ENCODE results near the gene ITGA2B. TPM values are rescaled to one million over a fixed set of nuclear protein-coding genes. Genes with fewer than 3 reads are reported as not detected.

The ITGA2B gene
- total and polyA plus RNA-seq, 2 of the 8 experiments (the other 6 are each of a cell fraction or from before 2014, with no cell fraction given) = 6.9 to 12.3 TPM

DNA sequence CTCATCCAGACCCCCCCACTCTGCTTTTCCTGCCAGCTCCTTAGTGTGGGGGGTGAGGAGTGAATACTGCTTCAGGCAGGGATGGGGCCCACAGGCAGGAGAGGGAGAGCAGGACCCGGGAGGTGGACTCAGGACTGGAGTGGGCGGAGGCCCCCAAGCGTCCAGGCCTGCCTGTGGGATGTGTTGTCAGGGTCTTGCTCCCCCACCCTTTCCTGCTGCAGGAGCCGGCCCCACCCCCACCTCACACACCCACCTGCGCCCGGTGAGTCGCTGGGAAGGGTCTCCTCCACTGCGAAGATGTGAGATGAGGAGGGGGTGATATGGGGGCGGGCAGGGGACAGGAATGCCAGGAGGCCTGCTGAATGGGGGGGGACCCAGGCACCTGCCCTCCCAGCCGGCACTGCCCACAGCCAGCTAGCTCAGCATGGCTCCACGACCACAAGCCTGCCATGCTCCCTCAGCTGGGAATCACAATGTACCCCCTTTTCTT is 26.9 kb downstream of the ITGA2B start:
- H2AFZ ChIP-seq (ENCODE audit: low read length) = no peak overlapping the region
- H4K8ac ChIP-seq (ENCODE audit: extremely low read depth, insufficient read depth, low read length) = 0 out of 2 replicates have a peak overlapping the region, but pooled peaks have one; percentile 7

More for the DNA sequence above, 26.9 kb downstream of the ITGA2B start:
- peak overlapping the region; percentile 52 to 79 for H3K4me2 ChIP-seq (ENCODE audit: insufficient read depth in 1 of 2, low read depth in 2 of 2, low read length in 2 of 2)
- peaks cover 12% of the 10 kb centered on the region for H3K79me1 ChIP-seq (ENCODE audit: low read depth, low read length)
- no peak overlapping the region for H2BK20ac ChIP-seq (ENCODE audit: low read length)
- H3K14ac ChIP-seq (ENCODE audit: insufficient read length) = no peak overlapping the region
- FAIRE-seq (no peak), DNase-seq (ENCODE audit: low read depth in 1 of 2, low spot score in 2 of 2) (no peak)
- H4K20me1 ChIP-seq (replicated peaks in 1 of 2; ENCODE audit: control insufficient read depth in 1 of 2, insufficient read depth in 2 of 2, low read length in 2 of 2) = peaks cover 3 to 21% of the 10 kb centered on the region in 2 experiments
- H2BK5ac ChIP-seq (ENCODE audit: low read depth, low read length) = no peak overlapping the region
- H3K4me3 ChIP-seq (ENCODE audit: extremely low read depth in 1 of 4, insufficient read depth in 2 of 4, low read depth in 3 of 4, low read length in 4 of 4) = peak overlapping the region; percentile 71 to 100 (median 76)
- H3K23me2 ChIP-seq (ENCODE audit: low read depth, low read length) = peaks cover 2% of the 10 kb centered on the region; the same call in 1 of the 2 replicates
- no peak overlapping the region for H3K56ac ChIP-seq (replicated peaks; ENCODE audit: insufficient read length, low read depth, low read length)
- no peak overlapping the region for H3K23ac ChIP-seq (ENCODE audit: insufficient read length)
- no peak for TF ChIP-seq TCF12 (IDR thresholded peaks at IDR 0.05; ENCODE audit: low read depth, low read length)
- TF ChIP-seq, protein P1, sequence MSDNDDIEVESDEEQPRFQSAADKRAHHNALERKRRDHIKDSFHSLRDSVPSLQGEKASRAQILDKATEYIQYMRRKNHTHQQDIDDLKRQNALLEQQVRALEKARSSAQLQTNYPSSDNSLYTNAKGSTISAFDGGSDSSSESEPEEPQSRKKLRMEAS (IDR thresholded peaks at IDR 0.05) = 0 out of 2 replicates have a peak, but pooled peaks have one; percentile 36
- H4K5ac ChIP-seq (ENCODE audit: insufficient read length, low read depth, low read length) = no peak overlapping the region
- H3K9ac ChIP-seq (replicated peaks in 1 of 4; ENCODE audit: extremely low read depth in 1 of 4, low read depth in 3 of 4, low read length in 3 of 4) = no peak overlapping the region
- H3K27ac ChIP-seq (ENCODE audit: low read depth, low read length) = no peak overlapping the region
- peaks cover 0 to 6% (median 1%) of the 10 kb centered on the region in 4 experiments; a peak in 1 of 8 replicates for H3K36me3 ChIP-seq (ENCODE audit: control insufficient read depth in 2 of 4, insufficient read depth in 4 of 4, low read length in 3 of 4)
- H3K4me1 ChIP-seq (replicated peaks in 1 of 4; ENCODE audit: control insufficient read depth in 3 of 4, insufficient read depth in 4 of 4, low read length in 3 of 4) = peaks cover 9 to 23% (median 18%) of the 10 kb centered on the region in 4 experiments
- H3K4ac ChIP-seq (replicated peaks; ENCODE audit: insufficient read length, low read depth, low read length) = no peak overlapping the region
- H2AK5ac ChIP-seq (ENCODE audit: low read depth, low read length) = no peak overlapping the region; the same call in 1 of the 2 replicates
- POLR2A ChIA-PET (ENCODE audit: partially characterized antibody) = interaction anchor here (0.7 to 3.8 kb wide), 8 partner anchors 9 to 164 kb away, joined by 3 to 15 read pairs (median 4); no protein-coding TSS in a partner anchor
- WGBS, 2 experiments (ENCODE audit: extremely low coverage in 1 of 2, insufficient coverage in 1 of 2, insufficient read length in 1 of 2, insufficient replicate concordance in 2 of 2, low coverage in 1 of 2, low lambda C conversion rate in 2 of 2, missing lambda C conversion rate in 1 of 2) = 27% methylated on average over 6 of the region's 11 CpGs; no CpG with 5 or more reads in 1 of the 2 experiments
- H3K79me2 ChIP-seq (ENCODE audit: control insufficient read depth in 1 of 2, insufficient read depth in 2 of 2, low read length in 2 of 2) = peaks cover 0 to 7% of the 10 kb centered on the region in 2 experiments; a peak in 1 of 4 replicates
- H3K18ac ChIP-seq (ENCODE audit: extremely low read depth, low read length) = no peak overlapping the region
- CTCF ChIA-PET (ENCODE audit: partially characterized antibody) = interaction anchor here (0.6 to 10.1 kb wide), 13 partner anchors 8 to 419 kb away, joined by 3 to 177 read pairs (median 4); partner anchors contain the start of gene GRN
- no peaks in the 10 kb centered on the region for H3K27me3 ChIP-seq (replicated peaks in 1 of 4; ENCODE audit: control insufficient read depth in 3 of 4, extremely low read depth in 1 of 4, insufficient read depth in 3 of 4, low read length in 3 of 4)
- no peak overlapping the region for H2BK12ac ChIP-seq (ENCODE audit: low read depth, low read length)
- no peaks in the 10 kb centered on the region for H3K9me3 ChIP-seq (ENCODE audit: insufficient read depth in 2 of 2, low read depth in 1 of 2, low read length in 1 of 2)
- H2BK15ac ChIP-seq (ENCODE audit: low read length) = no peak overlapping the region; the same call in 1 of the 2 replicates
- H4K91ac ChIP-seq (replicated peaks; ENCODE audit: insufficient read length, low read length) = no peak overlapping the region
- no peak overlapping the region for H2BK120ac ChIP-seq (replicated peaks; ENCODE audit: low read depth, low read length)
